K562 (cell line): ENCODE results near the gene KAZN.

Source experiments
- BRD9 ChIP-seq: fragments of 450-650 bp; IDR thresholded peaks from 2 replicates; pipeline ENCODE4 v1.6.1; 2018; ENCODE audit warnings: low read depth; ENCODE audit not compliant: partially characterized antibody
- FOXM1 ChIP-seq, 2 experiments: fragments of 450-650 bp in 1 of 2; sonication (generic) in 1 of 2; formaldehyde crosslinking in 1 of 2; IDR thresholded peaks; 2 replicates each; pipeline versions ENCODE4 v1.6.1 to v1.9.0; 2017 to 2022; ENCODE audit warnings: low read depth in 2 of 2, mild to moderate bottlenecking in 2 of 2, missing genetic modification reagents in 1 of 2, moderate library complexity in 1 of 2
- NELFE ChIP-seq: IDR thresholded peaks from 2 replicates; pipeline ENCODE4 v1.6.1; 2011; ENCODE audit warnings: mild to moderate bottlenecking; ENCODE audit not compliant: insufficient read depth, insufficient read length
- POLR2AphosphoS5 ChIP-seq: IDR thresholded peaks from 2 replicates; pipeline ENCODE4 v1.6.1; 2011; ENCODE audit warnings: mild to moderate bottlenecking, low read depth, low read length, moderate library complexity; ENCODE audit not compliant: control insufficient read depth, insufficient read depth
- POLR3A ChIP-seq: IDR thresholded peaks from 2 replicates; pipeline ENCODE4 v1.6.1; 2011; ENCODE audit warnings: borderline replicate concordance, mild to moderate bottlenecking, moderate library complexity; ENCODE audit not compliant: insufficient read length, insufficient read depth; ENCODE audit errors: extremely low read depth
- POU5F1 ChIP-seq: fragments of 150-350 bp; IDR thresholded peaks from 2 replicates; pipeline ENCODE4 v1.6.1; 2014; ENCODE audit warnings: borderline replicate concordance, low read length, low read depth, mild to moderate bottlenecking; ENCODE audit not compliant: partially characterized antibody
- TAF1 ChIP-seq: IDR thresholded peaks from 2 replicates; pipeline ENCODE4 v1.6.1; 2011; ENCODE audit warnings: mild to moderate bottlenecking, low read length, moderate library complexity; ENCODE audit not compliant: insufficient read depth, control insufficient read depth, severe bottlenecking; ENCODE audit errors: extremely low read depth
- ZNF311 ChIP-seq: fragments of 250-450 bp; sonication (Bioruptor Pico); IDR thresholded peaks from 2 replicates; pipeline ENCODE4 v1.4.0; 2020; ENCODE audit warnings: mild to moderate bottlenecking, moderate library complexity

GRCh38 chr1:14552246-14552965 is 46.1 kb upstream of the KAZN start:
- TF ChIP-seq POU5F1 (no peak), NELFE (no peak), POLR3A (no peak), POLR2AphosphoS5 (no peak), ZNF311 (CRISPR knock-in tag) (no peak), FOXM1 (IDR thresholded peaks at IDR 0.05; ENCODE audit: low read depth) (no peak), FOXM1 (CRISPR knock-in tag; IDR thresholded peaks at IDR 0.05; ENCODE audit: low read depth) (no peak), BRD9 (no peak), TAF1 (no peak)
